ENCODE measurements around the gene OR10A2.
"Not testable (repeated sequence)": the region's sequence is repeated elsewhere in the genome, so short reads cannot be mapped to it uniquely, and the experiment has no call there.

OR10A2 gene

GRCh38 chr11:6882751-6883150 is 19.9 kb downstream of the OR10A2 start:
- no peak for DNase-seq

DNA sequence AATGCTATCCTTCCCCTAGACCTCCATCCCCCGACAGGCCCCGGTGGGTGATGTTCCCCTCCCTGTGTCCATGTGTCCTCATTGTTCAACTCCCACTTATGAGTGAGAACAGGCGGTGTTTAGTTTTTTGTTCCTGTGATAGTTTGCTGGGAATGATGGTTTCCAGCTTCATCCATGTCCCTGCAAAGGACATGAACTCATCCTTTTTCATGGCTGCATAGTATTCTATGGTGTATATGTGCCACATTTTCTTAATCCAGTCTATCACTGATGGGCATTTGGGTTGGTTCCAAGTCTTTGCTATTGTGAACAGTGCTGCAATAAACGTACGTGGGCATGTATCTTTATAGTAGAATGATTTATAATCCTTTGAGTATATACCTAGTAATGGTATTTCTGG is 24.9 kb downstream of the OR10A2 start:
- not testable (repeated sequence) for DNase-seq

DNA sequence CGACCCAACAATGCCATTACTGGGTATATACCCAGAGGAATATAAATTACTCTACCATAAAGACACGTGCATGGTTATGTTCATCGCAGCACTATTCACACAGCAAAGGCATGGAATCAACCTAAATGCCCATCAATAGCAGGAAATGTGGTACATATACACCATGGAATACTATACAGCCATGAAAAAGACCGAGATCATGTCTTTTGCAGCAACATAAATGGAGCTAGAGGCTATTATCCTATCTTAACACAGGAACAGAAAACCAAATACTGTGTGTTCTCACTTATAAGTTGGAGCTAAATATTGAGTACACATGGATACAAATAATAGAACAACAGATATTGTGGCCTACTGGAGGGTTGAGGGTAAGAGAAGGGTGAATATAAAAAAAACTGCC is 26.0 kb downstream of the OR10A2 start:
- DNase-seq: no peak

DNA sequence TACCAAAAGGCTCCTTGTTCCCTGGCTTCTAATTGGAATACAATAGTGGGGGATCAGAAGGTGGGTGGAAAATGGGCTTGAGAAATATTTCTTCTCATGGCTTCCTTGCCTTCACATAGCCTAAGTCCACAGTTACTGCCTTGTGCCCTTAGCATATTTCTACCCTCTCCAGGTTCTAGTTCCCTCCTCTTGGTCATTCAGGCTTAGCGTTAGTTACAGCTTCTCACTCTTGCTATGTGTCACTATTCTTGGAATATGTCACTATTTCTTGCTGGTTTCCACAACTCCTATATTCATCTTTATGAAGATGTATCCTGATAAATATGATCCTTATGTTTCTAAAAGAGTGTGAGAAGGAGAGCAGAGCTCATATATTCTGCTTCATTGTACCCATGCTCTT is 27.0 kb downstream of the OR10A2 start:
- DNase-seq: no peak

DNA sequence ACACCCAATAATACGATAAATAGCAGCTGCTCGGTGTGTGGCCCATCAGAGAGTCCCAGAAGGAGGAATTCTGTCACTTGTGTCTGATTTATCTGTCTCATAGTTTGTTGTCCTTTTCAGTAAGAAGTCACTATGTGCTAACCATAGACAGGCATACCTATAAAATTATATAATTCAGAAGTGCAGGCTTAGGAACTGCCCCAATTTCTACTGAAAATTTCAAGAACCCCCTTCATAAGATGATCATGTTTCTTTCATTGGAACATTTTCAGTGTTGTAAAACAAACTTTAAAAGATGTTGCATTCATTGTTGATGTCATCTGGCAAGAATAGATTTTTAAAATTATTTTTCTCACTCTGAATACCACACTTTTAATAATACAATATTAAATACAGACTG is 29.5 kb downstream of the OR10A2 start, which contains the start of gene OR2D2:
Gene OR2D2 (minus strand): TSS at position 101 of the 400 bp plus-strand sequence. CDS start 0 bp downstream, at position 101.
- no peak for DNase-seq

DNA sequence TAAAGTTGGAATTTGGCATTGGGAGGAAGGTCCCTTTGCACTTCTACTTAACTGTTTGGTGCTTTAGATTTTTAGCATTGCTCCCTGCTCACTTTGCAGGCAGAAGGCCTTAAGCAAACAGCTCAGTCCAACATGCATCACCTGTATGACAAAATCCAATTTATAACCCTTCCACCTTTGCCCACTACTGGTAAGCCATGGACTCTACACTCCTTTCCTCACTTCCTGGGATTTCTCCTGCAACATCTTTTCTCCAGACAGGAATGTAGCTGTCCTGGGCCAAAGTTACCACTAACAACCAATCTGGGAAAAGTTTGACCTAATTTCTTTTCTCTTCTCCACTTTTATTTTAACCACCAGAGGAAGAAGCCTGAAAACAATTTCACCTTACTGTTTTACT is 31.2 kb downstream of the OR10A2 start:
- DNase-seq: no peak

- no peak for DNase-seq
These were observed 32.2 kb downstream of the OR10A2 start for GRCh38 chr11:6895010-6895409.

DNA sequence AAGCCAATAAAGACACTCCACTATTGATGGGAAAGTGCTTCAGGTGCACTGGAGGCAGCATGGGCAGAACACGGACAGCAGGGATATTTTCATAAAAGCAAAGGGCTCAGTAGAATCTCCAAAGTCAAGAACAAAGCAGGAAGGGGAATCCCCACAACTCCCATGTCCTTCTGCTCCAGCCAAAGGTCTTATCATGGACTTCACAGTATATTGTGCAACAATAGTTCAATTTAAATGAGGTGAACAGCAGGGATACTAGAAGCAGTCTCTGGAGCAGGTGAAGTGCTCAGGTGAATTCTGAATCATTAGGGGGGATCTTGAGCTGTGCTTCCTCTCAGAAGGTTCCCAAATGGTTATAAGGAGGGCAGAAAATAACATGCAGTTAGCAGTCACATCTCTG is 36.1 kb downstream of the OR10A2 start:
- no peak for DNase-seq

- DNase-seq: no peak
These were observed 37.6 kb downstream of the OR10A2 start for GRCh38 chr11:6900327-6900999.

DNA sequence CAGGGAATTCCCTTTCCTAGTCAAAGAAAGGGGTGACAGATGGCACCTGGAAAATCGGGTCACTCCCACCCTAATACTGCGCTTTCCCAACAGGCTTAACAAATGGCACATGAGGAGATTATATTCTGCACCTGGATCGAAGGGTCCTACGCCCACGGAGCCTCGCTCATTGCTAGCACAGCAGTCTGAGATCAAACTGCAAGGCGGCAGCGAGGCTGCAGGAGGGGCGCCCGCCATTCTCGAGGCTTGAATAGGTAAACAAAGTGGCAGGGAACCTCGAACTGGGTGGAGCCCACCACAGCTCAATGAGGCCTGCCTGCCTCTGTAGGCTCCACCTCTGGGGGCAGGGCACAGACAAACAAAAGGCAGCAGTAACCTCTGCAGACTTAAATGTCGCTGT is 41.9 kb downstream of the OR10A2 start:
- not testable (repeated sequence) for DNase-seq

DNA sequence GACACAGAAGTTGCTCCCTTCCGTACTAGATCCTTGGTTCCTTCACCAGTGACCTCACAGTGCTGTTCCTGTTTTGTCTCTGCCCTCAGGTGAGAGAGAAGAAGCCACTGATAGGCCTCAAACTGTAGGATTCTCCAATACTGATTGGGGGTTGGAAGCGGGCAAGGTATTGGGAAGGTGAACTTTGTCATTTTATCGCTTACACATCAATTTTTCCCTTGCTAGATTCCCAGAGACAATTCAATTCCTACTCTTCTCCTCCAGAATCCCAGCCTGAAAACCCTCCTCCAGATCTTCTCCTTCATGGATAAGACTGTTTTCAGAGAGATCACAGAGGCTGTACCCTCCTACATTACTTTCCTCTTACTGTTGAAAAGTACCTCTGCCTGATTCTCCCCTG is 48.5 kb downstream of the OR10A2 start:
- DNase-seq: no peak

DNA sequence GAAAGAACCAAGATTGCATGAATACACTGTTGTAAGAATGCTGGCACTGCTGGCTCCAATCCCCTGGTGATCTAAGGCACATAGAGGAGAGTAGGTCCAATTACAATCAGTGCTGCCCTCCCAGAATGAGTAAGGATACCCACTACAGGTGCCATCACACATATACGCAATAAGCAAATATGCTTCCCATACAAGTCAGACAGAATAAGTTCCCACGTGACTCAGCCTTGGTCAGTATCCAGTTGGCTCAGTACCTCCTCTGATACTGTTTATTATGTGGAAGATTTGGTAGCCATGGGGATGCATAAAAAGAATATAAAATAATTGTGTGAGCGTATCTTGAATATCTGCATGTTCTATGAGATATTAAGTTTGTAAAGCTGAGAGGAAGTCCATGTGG is 49.1 kb downstream of the OR10A2 start:
- no peak for DNase-seq

DNA sequence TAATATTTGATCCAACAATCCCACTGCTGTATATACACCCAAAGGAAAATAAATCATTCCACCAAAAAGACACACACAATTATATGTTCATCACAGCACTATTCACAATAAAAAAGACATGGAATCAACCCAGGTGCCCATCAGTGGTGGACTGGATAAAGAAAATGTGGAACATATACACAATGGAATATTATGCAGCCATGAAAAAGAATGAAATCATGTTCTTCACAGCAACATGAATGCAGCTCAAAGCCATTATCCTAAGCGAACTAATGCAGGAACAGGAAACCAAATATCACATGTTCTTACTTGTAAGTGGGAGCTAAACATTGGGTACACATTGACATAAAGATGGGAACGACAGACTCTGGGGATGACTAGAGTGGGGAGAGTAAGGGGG is 56.8 kb downstream of the OR10A2 start:
- no peak for DNase-seq

- DNase-seq: no peak
These were observed 57.8 kb downstream of the OR10A2 start, which contains the start of gene OR2D3 for GRCh38 chr11:6920702-6921101. TSS of gene OR2D3 (plus strand) at chr11:6921002. CDS start at chr11:6921002, 0 bp downstream.

Data from nucleus accumbens (tissue), 56 donors.